Naive thymus-derived CD4-positive, alpha-beta T cell (primary cell): Measurements from ENCODE around the gene TLE6. TPM values are rescaled to one million over a fixed set of nuclear protein-coding genes. Genes with fewer than 3 reads are reported as not detected.

ENCODE experiments used
- ATAC-seq: fragments of 150-1000 bp; cut with Tn5 transposase; 2 replicates; pipeline ENCODE4 v1.10.0; 2021; ENCODE audit warnings: mild to moderate bottlenecking, moderate library complexity
- CTCF ChIA-PET: fragments of 350-600 bp; sonication (Branson Sonifier 250); formaldehyde crosslinking; loops from one replicate; lab custom pipeline; 2021; ENCODE audit warnings: antibody characterized with exemption; lab: Charles Lee
- POLR2A ChIA-PET: fragments of 350-600 bp; sonication (Branson Sonifier 250); formaldehyde crosslinking; loops from one replicate; lab custom pipeline; 2021; ENCODE audit warnings: antibody characterized with exemption, inconsistent platforms; lab: Charles Lee
- DNase-seq, 9 donors: peaks; one replicate each; pipeline versions ENCODE4 v3.0.0 to v3.0.0-alpha.2; 2020 to 2022; ENCODE audit warnings: mixed read lengths in 1 of 9
- H3K27ac ChIP-seq: one replicate; pipeline ENCODE4 v1.7.0; 2013; ENCODE audit warnings: mild to moderate bottlenecking, low read depth, low read length, moderate library complexity
- H3K27me3 ChIP-seq, 2 donors: one replicate each; pipeline ENCODE4 v1.7.0; 2013; ENCODE audit warnings: low read length in 2 of 2, mild to moderate bottlenecking in 2 of 2, moderate library complexity in 2 of 2; ENCODE audit not compliant: control insufficient read depth in 2 of 2, insufficient read depth in 2 of 2
- H3K36me3 ChIP-seq, 3 experiments: 1 replicate in 2 of 3; 2 replicates in 1 of 3; pipeline ENCODE4 v1.7.0; 2013; ENCODE audit warnings: low read length in 3 of 3, mild to moderate bottlenecking in 3 of 3, moderate library complexity in 1 of 3; ENCODE audit not compliant: insufficient read depth in 3 of 3, control insufficient read depth in 2 of 3
- H3K4me1 ChIP-seq, 2 donors: one replicate each; pipeline ENCODE4 v1.7.0; 2013; ENCODE audit warnings: low read length in 2 of 2, mild to moderate bottlenecking in 2 of 2, moderate library complexity in 1 of 2; ENCODE audit not compliant: control insufficient read depth in 2 of 2, insufficient read depth in 2 of 2
- H3K4me3 ChIP-seq: 2 replicates; pipeline ENCODE4 v1.7.0; 2013; ENCODE audit warnings: mild to moderate bottlenecking, low read length
- H3K9me3 ChIP-seq, 3 experiments: 1 replicate in 2 of 3; 2 replicates in 1 of 3; pipeline ENCODE4 v1.7.0; 2013; ENCODE audit warnings: low read length in 3 of 3; ENCODE audit not compliant: control insufficient read depth in 2 of 3
- H3K27ac Mint-ChIP-seq, 9 donors: one replicate each; pipeline ENCODE4 v1.8.0; 2020 to 2022; ENCODE audit warnings: mixed read lengths in 9 of 9, mild to moderate bottlenecking in 8 of 9, moderate library complexity in 5 of 9, inconsistent platforms in 2 of 9
- H3K27me3 Mint-ChIP-seq, 5 donors: one replicate each; pipeline ENCODE4 v1.8.0; 2021 to 2022; ENCODE audit warnings: mixed read lengths in 5 of 5, mild to moderate bottlenecking in 1 of 5
- H3K36me3 Mint-ChIP-seq, 5 donors: one replicate each; pipeline ENCODE4 v1.8.0; 2020 to 2022; ENCODE audit warnings: mixed read lengths in 5 of 5, mild to moderate bottlenecking in 3 of 5, inconsistent platforms in 1 of 5
- H3K4me1 Mint-ChIP-seq, 7 donors: one replicate each; pipeline ENCODE4 v1.8.0; 2020 to 2022; ENCODE audit warnings: mixed read lengths in 7 of 7, mild to moderate bottlenecking in 3 of 7, inconsistent platforms in 1 of 7
- H3K4me3 Mint-ChIP-seq, 10 donors: one replicate each; pipeline ENCODE4 v1.8.0; 2020 to 2022; ENCODE audit warnings: mild to moderate bottlenecking in 10 of 10, mixed read lengths in 10 of 10, moderate library complexity in 6 of 10, inconsistent platforms in 2 of 10
- H3K9me3 Mint-ChIP-seq, 11 donors: one replicate each; pipeline ENCODE4 v1.8.0; 2020 to 2022; ENCODE audit warnings: mixed read lengths in 11 of 11, mild to moderate bottlenecking in 4 of 11, inconsistent platforms in 1 of 11, moderate library complexity in 1 of 11
- intact Hi-C, 2 donors: fragments of 100-400 bp; cut with micrococcal nuclease; formaldehyde crosslinking; loops; one replicate each; pipeline ENCODE4 v1.15.1; 2023
- polyA plus RNA-seq, 2 donors: library from polyadenylated mRNA; unstranded; fragments of 300-500 nt; fragmentation: Illumina TruSeq; gene quantifications; one replicate each; pipeline ENCODE4 v1.2.3, GENCODE V29; 2021
- total RNA-seq, 6 experiments: library from RNA in 5 of 6; stranded (reverse) in 5 of 6; gene quantifications; 1 replicate in 5 of 6; 2 replicates in 1 of 6; pipeline ENCODE4 v1.2.3 and lab custom pipeline; 2021 to 2026

Gene TLE6
- total and polyA plus RNA-seq, 7 experiments from 2014 or later = 0.52 to 0.64 (median 0.60) TPM; not detected in 4

- peak within 1 kb of the TSS; percentile 86 for H3K4me3 ChIP-seq
- H3K27ac ChIP-seq = peak within 1 kb of the TSS; percentile 87
- peaks cover 0 to 12% (median 0%) of the 10 kb centered on the region in 5 donors for H3K36me3 Mint-ChIP-seq
- H3K27ac Mint-ChIP-seq = peak within 1 kb of the TSS; percentile 90 to 99 (median 98)
- peaks cover 15 to 43% (median 34%) of the 10 kb centered on the region in 7 donors for H3K4me1 Mint-ChIP-seq
- no peaks in the 10 kb centered on the region for H3K9me3 ChIP-seq
- CTCF ChIA-PET = no interaction called here
- DNase-seq (peak; percentile 93 to 99 (median 99)), ATAC-seq (peak; percentile 99)
- H3K4me1 ChIP-seq = peaks cover 11 to 15% of the 10 kb centered on the region in 2 donors
- H3K4me3 Mint-ChIP-seq = peak within 1 kb of the TSS; percentile 94 to 99 (median 97)
- no peaks in the 10 kb centered on the region for H3K27me3 Mint-ChIP-seq
- no peaks in the 10 kb centered on the region for H3K36me3 ChIP-seq
- intact Hi-C loops = loop anchor here in 1 of 2 donors (1.0 to 10.0 kb wide), 4 partner anchors 45 to 330 kb away; partner anchors contain the start of genes THOP1, ZNF555 and ZNF57
- no peaks in the 10 kb centered on the region for H3K27me3 ChIP-seq
- H3K9me3 Mint-ChIP-seq = peaks cover 0 to 4% (median 0%) of the 10 kb centered on the region in 11 donors
- POLR2A ChIA-PET = interaction anchor here (0.6 to 0.8 kb wide), 4 partner anchors 43 to 1148 kb away, joined by 3 to 5 read pairs (median 4); partner anchors contain the start of gene ZNF57
These were observed 32.4 kb upstream of the TLE6 start, which contains the start of gene ZNF77 for GRCh38 chr19:2944775-2945574. ZNF77 (minus strand) TSS chr19:2944971; CDS start chr19:2944840, 131 bp downstream.

GRCh38 chr19:2945575-2946184 lies 31.7 kb upstream of the TLE6 start:
- Mint-ChIP-seq H3K4me3 (peak overlapping the region; percentile 94 to 99 (median 97)), H3K27ac (peak overlapping the region; percentile 90 to 99 (median 98)), H3K9me3 (peaks cover 0 to 4% (median 0%) of the 10 kb centered on the region in 11 donors), H3K36me3 (peaks cover 0 to 10% (median 0%) of the 10 kb centered on the region in 5 donors), H3K4me1 (peaks cover 15 to 50% (median 38%) of the 10 kb centered on the region in 7 donors), H3K27me3 (no peaks in the 10 kb centered on the region)
- Histone ChIP-seq H3K4me1 (peaks cover 13 to 16% of the 10 kb centered on the region in 2 donors), H3K4me3 (peak overlapping the region; percentile 86), H3K9me3 (no peaks in the 10 kb centered on the region), H3K27me3 (no peaks in the 10 kb centered on the region), H3K36me3 (no peaks in the 10 kb centered on the region), H3K27ac (peak overlapping the region; percentile 87)
- CTCF ChIA-PET = no interaction called here
- ATAC-seq = no peak
- intact Hi-C loops = loop anchor here in 1 of 2 donors (1.0 to 10.0 kb wide), 4 partner anchors 45 to 329 kb away; partner anchors contain the start of genes THOP1, ZNF555 and ZNF57
- POLR2A ChIA-PET = interaction anchor here (0.7 kb wide), 2 partner anchors 218 to 1148 kb away, joined by 3 read pairs; no protein-coding TSS in a partner anchor
- DNase-seq = no peak

- DNase-seq (no peak), ATAC-seq (no peak)
- Mint-ChIP-seq H3K36me3 (peaks cover 0 to 6% (median 0%) of the 10 kb centered on the region in 5 donors), H3K4me3 (peak overlapping the region; percentile 86 to 98 (median 96)), H3K27me3 (no peaks in the 10 kb centered on the region), H3K27ac (peak overlapping the region; percentile 91 to 100 (median 97)), H3K4me1 (peaks cover 15 to 38% (median 32%) of the 10 kb centered on the region in 7 donors), H3K9me3 (peaks cover 0 to 3% (median 0%) of the 10 kb centered on the region in 11 donors)
- CTCF ChIA-PET = interaction anchor here (0.5 to 3.5 kb wide), 16 partner anchors 10 to 692 kb away, joined by 3 to 32 read pairs (median 4); no protein-coding TSS in a partner anchor
- H3K27ac ChIP-seq = peak overlapping the region; percentile 87
- H3K4me3 ChIP-seq = peak overlapping the region; percentile 93
- no peaks in the 10 kb centered on the region for H3K9me3 ChIP-seq
- no peaks in the 10 kb centered on the region for H3K27me3 ChIP-seq
- peaks cover 9 to 13% of the 10 kb centered on the region in 2 donors for H3K4me1 ChIP-seq
- POLR2A ChIA-PET = interaction anchor here (0.9 to 2.5 kb wide), 13 partner anchors 15 to 1094 kb away, joined by 3 to 16 read pairs (median 3); partner anchors contain the start of genes NCLN and TLE5
- H3K36me3 ChIP-seq = no peaks in the 10 kb centered on the region
- intact Hi-C loops = loop anchor here (1.0 to 10.0 kb wide), 17 partner anchors 27 to 523 kb away; partner anchors contain the start of genes NCLN (in 2 of the 2), TLE6 (in 2 of the 2), ZNF57 (in 2 of the 2) and THOP1 (in 1 of the 2)
These were observed 27.5 kb upstream of the TLE6 start for GRCh38 chr19:2949939-2950285.

- DNase-seq = peak; percentile 98 to 100 (median 100)
- H3K4me1 Mint-ChIP-seq = peaks cover 15 to 34% (median 29%) of the 10 kb centered on the region in 7 donors
- Histone ChIP-seq H3K4me3 (peak overlapping the region; percentile 93), H3K36me3 (no peaks in the 10 kb centered on the region), H3K9me3 (no peaks in the 10 kb centered on the region), H3K4me1 (peaks cover 9 to 11% of the 10 kb centered on the region in 2 donors), H3K27me3 (no peaks in the 10 kb centered on the region), H3K27ac (peak overlapping the region; percentile 87)
- H3K9me3 Mint-ChIP-seq = peaks cover 0 to 3% (median 0%) of the 10 kb centered on the region in 11 donors
- peak overlapping the region; percentile 86 to 98 (median 96) for H3K4me3 Mint-ChIP-seq
- POLR2A ChIA-PET = interaction anchor here (0.5 to 2.5 kb wide), 23 partner anchors 12 to 1094 kb away, joined by 3 to 16 read pairs (median 3); partner anchors contain the start of genes GNG7, NCLN, TLE5 and ZNF57
- H3K27me3 Mint-ChIP-seq = no peaks in the 10 kb centered on the region
- intact Hi-C loops = loop anchor here (1.0 to 10.0 kb wide), 20 partner anchors 12 to 524 kb away; partner anchors contain the start of genes NCLN (in 2 of the 2), TLE6 (in 2 of the 2), ZNF57 (in 2 of the 2) and THOP1 (in 1 of the 2)
- H3K27ac Mint-ChIP-seq = peak overlapping the region; percentile 91 to 100 (median 97)
- CTCF ChIA-PET = interaction anchor here (0.5 to 3.5 kb wide), 23 partner anchors 9 to 692 kb away, joined by 3 to 32 read pairs (median 4); no protein-coding TSS in a partner anchor
- peak; percentile 96 for ATAC-seq
- H3K36me3 Mint-ChIP-seq = peaks cover 0 to 6% (median 0%) of the 10 kb centered on the region in 5 donors
These were observed 26.9 kb upstream of the TLE6 start for GRCh38 chr19:2950286-2951124.

- H3K36me3 ChIP-seq = no peaks in the 10 kb centered on the region
- intact Hi-C loops = loop anchor here (5.0 to 10.0 kb wide), 2 partner anchors 299 to 482 kb away; no protein-coding TSS in a partner anchor
- POLR2A ChIA-PET = interaction anchor here (1.4 kb wide), 1 partner anchor 108 kb away, joined by 4 read pairs; no protein-coding TSS in a partner anchor
- H3K27ac ChIP-seq = no peak overlapping the region
- Mint-ChIP-seq H3K4me1 (peaks cover 12 to 27% (median 20%) of the 10 kb centered on the region in 7 donors), H3K27ac (no peak overlapping the region), H3K4me3 (no peak overlapping the region), H3K27me3 (no peaks in the 10 kb centered on the region), H3K36me3 (peaks cover 0 to 4% (median 0%) of the 10 kb centered on the region in 5 donors), H3K9me3 (peaks cover 0 to 3% (median 0%) of the 10 kb centered on the region in 11 donors)
- no peaks in the 10 kb centered on the region for H3K27me3 ChIP-seq
- no peak for DNase-seq
- no peak for ATAC-seq
- peaks cover 9 to 10% of the 10 kb centered on the region in 2 donors for H3K4me1 ChIP-seq
- CTCF ChIA-PET = interaction anchor here (1.0 to 3.5 kb wide), 3 partner anchors 10 to 176 kb away, joined by 3 to 32 read pairs (median 5); no protein-coding TSS in a partner anchor
- H3K9me3 ChIP-seq = no peaks in the 10 kb centered on the region
- H3K4me3 ChIP-seq = no peak overlapping the region
These were observed 24.3 kb upstream of the TLE6 start for GRCh38 chr19:2952953-2953481.
